ENCODE data around the gene TSEN2. TPM values are rescaled to one million over a fixed set of nuclear protein-coding genes. Genes with fewer than 3 reads are reported as not detected.
"Not testable (repeated sequence)": the region's sequence is repeated elsewhere in the genome, so short reads cannot be mapped to it uniquely, and the experiment has no call there.

Gene TSEN2
- total and polyA plus RNA-seq, 8 donors = 10.7 to 43.0 (median 17.7) TPM

- no peak for TF ChIP-seq POLR2A (IDR thresholded peaks at IDR 0.05)
- no peak for TF ChIP-seq CTCF (IDR thresholded peaks at IDR 0.05)
- no peak for TF ChIP-seq EP300 (IDR thresholded peaks at IDR 0.05)
- no peak for TF ChIP-seq POLR2AphosphoS5 (IDR thresholded peaks at IDR 0.05)
- Histone ChIP-seq H3K9me3 (no peaks in the 10 kb centered on the region), H3K27me3 (no peaks in the 10 kb centered on the region), H3K4me1 (peaks cover 5 to 29% (median 18%) of the 10 kb centered on the region in 4 donors), H3K36me3 (no peaks in the 10 kb centered on the region), H3K27ac (no peak overlapping the region), H3K4me3 (no peak overlapping the region)
- WGBS, 5 donors = 61 to 85% (median 70%) methylated on average over 5 of the region's 5 CpGs
- peak in 1 of 2 donors; percentile 38 for DNase-seq
- intact Hi-C loops (cut with DNase I; ENCODE audit: low total_unique reads) = loop anchor here (5.0 kb wide), 1 partner anchor 345 kb away; no protein-coding TSS in a partner anchor
Measured at GRCh38 chr3:12477256-12477655, 7.0 kb upstream of the TSEN2 start.

GRCh38 chr3:12478326-12478725 lies 6.0 kb upstream of the TSEN2 start:
- no peaks in the 10 kb centered on the region for H3K9me3 ChIP-seq
- H3K36me3 ChIP-seq = no peaks in the 10 kb centered on the region
- DNase-seq = no peak
- intact Hi-C loops (cut with DNase I; ENCODE audit: low total_unique reads) = loop anchor here (5.0 kb wide), 1 partner anchor 346 kb away; no protein-coding TSS in a partner anchor
- H3K4me3 ChIP-seq = no peak overlapping the region
- H3K4me1 ChIP-seq = peaks cover 10 to 40% (median 25%) of the 10 kb centered on the region in 4 donors
- WGBS, 5 donors = 76 to 85% (median 82%) methylated on average over 5 of the region's 5 CpGs
- peak overlapping the region in 1 of 5 donors; percentile 55 for H3K27ac ChIP-seq
- H3K27me3 ChIP-seq = no peaks in the 10 kb centered on the region
- TF ChIP-seq POLR2A (IDR thresholded peaks at IDR 0.05) (no peak), POLR2AphosphoS5 (IDR thresholded peaks at IDR 0.05) (no peak), EP300 (IDR thresholded peaks at IDR 0.05) (no peak), CTCF (IDR thresholded peaks at IDR 0.05) (no peak)

- intact Hi-C loops (cut with DNase I; ENCODE audit: low total_unique reads) = loop anchor here (5.0 kb wide), 1 partner anchor 347 kb away; no protein-coding TSS in a partner anchor
- not testable (repeated sequence) for H3K4me3 ChIP-seq, H3K27me3 ChIP-seq, DNase-seq, H3K36me3 ChIP-seq, H3K9me3 ChIP-seq
- WGBS, 5 donors = 63 to 83% (median 77%) methylated on average over 2 to 3 of the region's 3 CpGs
- peaks cover 17 to 47% (median 33%) of the 10 kb centered on the region in 4 donors for H3K4me1 ChIP-seq
- peak overlapping the region; percentile 33 to 67 (median 55) for H3K27ac ChIP-seq
Measured at GRCh38 chr3:12479198-12479597, 5.1 kb upstream of the TSEN2 start.

GRCh38 chr3:12479919-12480427 lies 4.3 kb upstream of the TSEN2 start:
- Histone ChIP-seq H3K4me3 (no peak overlapping the region), H3K27ac (peak overlapping the region in 4 of 5 donors; percentile 34 to 67 (median 66)), H3K36me3 (no peaks in the 10 kb centered on the region), H3K4me1 (peaks cover 18 to 50% (median 38%) of the 10 kb centered on the region in 4 donors), H3K27me3 (no peaks in the 10 kb centered on the region), H3K9me3 (no peaks in the 10 kb centered on the region)
- intact Hi-C loops (cut with DNase I; ENCODE audit: low total_unique reads) = loop anchor here (5.0 kb wide), 1 partner anchor 348 kb away; no protein-coding TSS in a partner anchor
- WGBS, 5 donors = 9 to 24% (median 16%) methylated on average over 9 of the region's 9 CpGs
- peak; percentile 78 to 90 for DNase-seq
- TF ChIP-seq POLR2AphosphoS5 (IDR thresholded peaks at IDR 0.05) (peak in 2 of 3 donors; percentile 77 to 78), EP300 (IDR thresholded peaks at IDR 0.05) (no peak), CTCF (IDR thresholded peaks at IDR 0.05) (peak in 5 of 7 experiments; percentile 61 to 92 (median 80)), POLR2A (IDR thresholded peaks at IDR 0.05) (no peak)

- peaks cover 21 to 50% (median 43%) of the 10 kb centered on the region in 4 donors for H3K4me1 ChIP-seq
- H3K27me3 ChIP-seq = no peaks in the 10 kb centered on the region
- WGBS, 5 donors = 7 to 44% (median 20%) methylated on average over 1 of the region's 1 CpG
- intact Hi-C loops (cut with DNase I; ENCODE audit: low total_unique reads) = no loop called here
- peak in 1 of 2 donors; percentile 54 for DNase-seq
- TF ChIP-seq POLR2A (IDR thresholded peaks at IDR 0.05) = no peak
- no peak for TF ChIP-seq POLR2AphosphoS5 (IDR thresholded peaks at IDR 0.05)
- TF ChIP-seq EP300 (IDR thresholded peaks at IDR 0.05) = no peak
- TF ChIP-seq CTCF (IDR thresholded peaks at IDR 0.05) = no peak
- peaks cover 0 to 1% (median under 1%) of the 10 kb centered on the region in 4 donors for H3K36me3 ChIP-seq
- peak overlapping the region; percentile 59 to 92 (median 71) for H3K4me3 ChIP-seq
- peak overlapping the region; percentile 62 to 88 (median 80) for H3K27ac ChIP-seq
- no peaks in the 10 kb centered on the region for H3K9me3 ChIP-seq
Measured at GRCh38 chr3:12483410-12483809, 870 bp upstream of the TSEN2 start.

All from stomach (tissue), 9 donors.